Measurements from ENCODE around the gene CCNF.

CCNF gene

GRCh38 chr16:2460916-2461315 lies 31.7 kb downstream of the CCNF start:
- POLR2A ChIA-PET = interaction anchor here (1.1 to 2.4 kb wide), 8 partner anchors 9 to 306 kb away, joined by 3 to 34 read pairs (median 6); partner anchors contain the start of genes AMDHD2, NTN3, TBC1D24 and TRAF7

GRCh38 chr16:2462031-2462866 lies 33.0 kb downstream of the CCNF start:
- Histone ChIP-seq H3K4me3 (ENCODE audit: low read depth, low read length) (no peak overlapping the region), H3K4me1 (ENCODE audit: control insufficient read depth, insufficient read depth, low read length) (peaks cover 15% of the 10 kb centered on the region), H3K9me3 (ENCODE audit: control insufficient read depth, insufficient read depth, low read depth, low read length) (no peaks in the 10 kb centered on the region), H3K36me3 (ENCODE audit: control insufficient read depth in 2 of 2, insufficient read depth in 1 of 2, low read length in 2 of 2) (peaks cover 0 to 35% of the 10 kb centered on the region in 2 experiments; a peak in 1 of 3 replicates), H3K27ac (ENCODE audit: extremely low read depth, low read depth, low read length) (no peak overlapping the region)
- ChIA-PET POLR2A (interaction anchor here (0.8 kb wide), 1 partner anchor 39 kb away, joined by 4 read pairs; no protein-coding TSS in a partner anchor), CTCF (no interaction called here)
- TF ChIP-seq ZBTB26 (tag by site-specific recombination; optimal IDR thresholded peaks at IDR 0.05) = no peak
- TF ChIP-seq ZNF677 (tag by site-specific recombination; IDR thresholded peaks at IDR 0.05) = no peak
- no peak for TF ChIP-seq ZNF223 (tag by site-specific recombination; IDR thresholded peaks at IDR 0.05)
- TF ChIP-seq ZNF843 (tag by site-specific recombination; IDR thresholded peaks at IDR 0.05) = no peak
- TF ChIP-seq SP2 (tag by site-specific recombination; IDR thresholded peaks at IDR 0.05) = no peak
- TF ChIP-seq ZFHX2 (tag by site-specific recombination; conservative IDR thresholded peaks at IDR 0.05) = 0 out of 2 replicates have a peak, but pooled peaks have one; percentile 6
- TF ChIP-seq ZNF704 (tag by site-specific recombination; IDR thresholded peaks at IDR 0.05) = no peak
- no peak for TF ChIP-seq OSR2 (tag by site-specific recombination; IDR thresholded peaks at IDR 0.05)
- no peak for TF ChIP-seq ZNF184 (tag by site-specific recombination; IDR thresholded peaks at IDR 0.05)
- no peak for TF ChIP-seq ZNF221 (tag by site-specific recombination; IDR thresholded peaks at IDR 0.05; ENCODE audit: borderline replicate concordance)
- TF ChIP-seq ZNF596 (tag by site-specific recombination; IDR thresholded peaks at IDR 0.05) = no peak
- no peak for TF ChIP-seq ZNF518A (tag by site-specific recombination; conservative IDR thresholded peaks at IDR 0.05; ENCODE audit: low read depth)

More at GRCh38 chr16:2460916-2461315, 31.7 kb downstream of the CCNF start:
- H3K36me3 ChIP-seq (ENCODE audit: control insufficient read depth in 2 of 2, insufficient read depth in 1 of 2, low read length in 2 of 2) = peaks cover 0 to 48% of the 10 kb centered on the region in 2 experiments; a peak in 1 of 3 replicates
- no peak overlapping the region; the same call in 1 of the 2 replicates for H3K4me3 ChIP-seq (ENCODE audit: low read depth, low read length)
- peaks cover 15% of the 10 kb centered on the region for H3K4me1 ChIP-seq (ENCODE audit: control insufficient read depth, insufficient read depth, low read length)
- peak overlapping the region; percentile 70; the same call in 1 of the 2 replicates for H3K27ac ChIP-seq (ENCODE audit: extremely low read depth, low read depth, low read length)
- CTCF ChIA-PET = interaction anchor here (0.7 kb wide), 1 partner anchor 33 kb away, joined by 3 read pairs; no protein-coding TSS in a partner anchor
- H3K9me3 ChIP-seq (ENCODE audit: control insufficient read depth, insufficient read depth, low read depth, low read length) = no peaks in the 10 kb centered on the region
- no peak for TF ChIP-seq ZNF18 (tag by site-specific recombination; IDR thresholded peaks at IDR 0.05)
- no peak for TF ChIP-seq ZNF248 (tag by site-specific recombination; IDR thresholded peaks at IDR 0.05)
- TF ChIP-seq ZNF530 (tag by site-specific recombination; IDR thresholded peaks at IDR 0.05; ENCODE audit: low read depth) = no peak
- TF ChIP-seq ZBTB6 (tag by site-specific recombination; IDR thresholded peaks at IDR 0.05) = no peak

Data from HEK293 (cell line).